Endothelial cell (in vitro differentiated cells): Measurements from ENCODE around the gene PPP1R37. TPM values are rescaled to one million over a fixed set of nuclear protein-coding genes. Genes with fewer than 3 reads are reported as not detected.

ENCODE experiments used
- DNase-seq: peaks from one replicate; pipeline ENCODE4 v3.0.0; 2021; ENCODE audit warnings: low spot score
- H3K27ac Mint-ChIP-seq: one replicate; pipeline ENCODE4 v1.8.0; 2021; ENCODE audit warnings: mixed read lengths, inconsistent platforms; ENCODE audit not compliant: unreplicated experiment
- H3K27me3 Mint-ChIP-seq: one replicate; pipeline ENCODE4 v1.8.0; 2021; ENCODE audit warnings: mild to moderate bottlenecking, moderate library complexity, mixed read lengths, inconsistent platforms; ENCODE audit not compliant: unreplicated experiment
- H3K36me3 Mint-ChIP-seq: one replicate; pipeline ENCODE4 v1.8.0; 2021; ENCODE audit warnings: mild to moderate bottlenecking, low read depth, mixed read lengths, inconsistent platforms; ENCODE audit not compliant: unreplicated experiment
- H3K4me1 Mint-ChIP-seq: one replicate; pipeline ENCODE4 v1.8.0; 2021; ENCODE audit warnings: mild to moderate bottlenecking, mixed read lengths, inconsistent platforms; ENCODE audit not compliant: unreplicated experiment
- H3K4me3 Mint-ChIP-seq: one replicate; pipeline ENCODE4 v1.8.0; 2021; ENCODE audit warnings: mild to moderate bottlenecking, mixed read lengths, inconsistent platforms; ENCODE audit not compliant: unreplicated experiment
- H3K9me3 Mint-ChIP-seq: one replicate; pipeline ENCODE4 v1.8.0; 2021; ENCODE audit warnings: mixed read lengths, inconsistent platforms; ENCODE audit not compliant: unreplicated experiment
- CTCF ChIP-seq: fragments of 200-600 bp; sonication (generic); IDR thresholded peaks from one replicate; pipeline ENCODE4 v1.5.0; 2021; ENCODE audit warnings: antibody characterized with exemption; ENCODE audit not compliant: unreplicated experiment
- total RNA-seq: library from RNA; stranded (reverse); fragmentation: NEBNext Ultra II Directional; extraction: Animal tissue kit (Norgen Biotek cat#: 25700); gene quantifications from one replicate; pipeline ENCODE4 v1.2.1, GENCODE V29; 2021; ENCODE audit not compliant: unreplicated experiment

Gene PPP1R37
- total RNA-seq, 1 donor from 2014 or later: 34.7 TPM

- Mint-ChIP-seq H3K4me1 (peaks cover 2% of the 10 kb centered on the region), H3K27me3 (peaks cover 5% of the 10 kb centered on the region), H3K4me3 (peak overlapping the region; percentile 47), H3K9me3 (no peaks in the 10 kb centered on the region), H3K36me3 (peaks cover 30% of the 10 kb centered on the region), H3K27ac (no peak overlapping the region)
- no peak for TF ChIP-seq CTCF
- DNase-seq: no peak
Measured at GRCh38 chr19:45049073-45049736, 43.8 kb upstream of the PPP1R37 start.

GRCh38 chr19:45050036-45050435 is 42.9 kb upstream of the PPP1R37 start:
- no peak for DNase-seq
- Mint-ChIP-seq H3K27ac (no peak overlapping the region), H3K36me3 (peaks cover 34% of the 10 kb centered on the region), H3K27me3 (peaks cover 5% of the 10 kb centered on the region), H3K4me3 (no peak overlapping the region), H3K9me3 (no peaks in the 10 kb centered on the region), H3K4me1 (no peaks in the 10 kb centered on the region)
- no peak for TF ChIP-seq CTCF

GRCh38 chr19:45051929-45052579 is 40.9 kb upstream of the PPP1R37 start:
- Mint-ChIP-seq H3K27me3 (peaks cover 5% of the 10 kb centered on the region), H3K27ac (no peak overlapping the region), H3K36me3 (peaks cover 37% of the 10 kb centered on the region), H3K9me3 (no peaks in the 10 kb centered on the region), H3K4me3 (peak overlapping the region; percentile 12), H3K4me1 (no peaks in the 10 kb centered on the region)
- no peak for TF ChIP-seq CTCF
- no peak for DNase-seq

- Mint-ChIP-seq H3K36me3 (peaks cover 62% of the 10 kb centered on the region), H3K27me3 (peaks cover 6% of the 10 kb centered on the region), H3K27ac (no peak overlapping the region), H3K9me3 (no peaks in the 10 kb centered on the region), H3K4me1 (peaks cover 6% of the 10 kb centered on the region), H3K4me3 (no peak overlapping the region)
- no peak for DNase-seq
- TF ChIP-seq CTCF: no peak
Measured at GRCh38 chr19:45056831-45057230, 36.1 kb upstream of the PPP1R37 start.

GRCh38 chr19:45057444-45057843 is 35.5 kb upstream of the PPP1R37 start:
- Mint-ChIP-seq H3K36me3 (peaks cover 58% of the 10 kb centered on the region), H3K27me3 (peaks cover 6% of the 10 kb centered on the region), H3K4me3 (peak overlapping the region; percentile 7), H3K4me1 (peaks cover 6% of the 10 kb centered on the region), H3K9me3 (no peaks in the 10 kb centered on the region), H3K27ac (no peak overlapping the region)
- DNase-seq: no peak
- no peak for TF ChIP-seq CTCF
